ENCODE data around the gene TTC13. TPM values are rescaled to one million over a fixed set of nuclear protein-coding genes. Genes with fewer than 3 reads are reported as not detected.

The TTC13 gene
- total RNA-seq, 1 experiment from 2014 or later: 20.2 TPM

- intact Hi-C loops (cut with micrococcal nuclease): no loop called here
- Histone ChIP-seq H3K27ac (ENCODE audit: low read length) (no peak overlapping the region), H3K9ac (ENCODE audit: low read length) (no peak overlapping the region), H3F3A (ENCODE audit: low read length, unreplicated experiment) (no peaks in the 10 kb centered on the region), H3K4me1 (ENCODE audit: insufficient read depth, low read length) (peaks cover 14% of the 10 kb centered on the region), H3K27me3 (ENCODE audit: low read length) (no peaks in the 10 kb centered on the region), H2AFZ (ENCODE audit: low read length) (no peak overlapping the region), H3K9me3 (ENCODE audit: low read length) (no peaks in the 10 kb centered on the region), H3K79me2 (ENCODE audit: low read length) (peaks cover 56% of the 10 kb centered on the region), H3K9me2 (replicated peaks; ENCODE audit: low read length) (no peaks in the 10 kb centered on the region), H3K36me3 (ENCODE audit: low read depth, low read length) (peaks cover 10% of the 10 kb centered on the region), H3K4me2 (ENCODE audit: low read length) (no peak overlapping the region), H3K4me3 (ENCODE audit: low read length) (no peak overlapping the region), H4K20me1 (ENCODE audit: low read length) (no peaks in the 10 kb centered on the region)
- DNase-seq: no peak
- BruUV-seq (replicated peaks): no TSS peak
- CTCF ChIA-PET: no interaction called here
- ATAC-seq: no peak
- POLR2A ChIA-PET (ENCODE audit: unreplicated experiment): no interaction called here
- TF ChIP-seq EZH2 (IDR thresholded peaks at IDR 0.05; ENCODE audit: low read length, unreplicated experiment) (no peak), EZH2phosphoT487 (IDR thresholded peaks at IDR 0.05; ENCODE audit: borderline replicate concordance, low read length) (no peak)
- TF ChIP-seq, protein P1, sequence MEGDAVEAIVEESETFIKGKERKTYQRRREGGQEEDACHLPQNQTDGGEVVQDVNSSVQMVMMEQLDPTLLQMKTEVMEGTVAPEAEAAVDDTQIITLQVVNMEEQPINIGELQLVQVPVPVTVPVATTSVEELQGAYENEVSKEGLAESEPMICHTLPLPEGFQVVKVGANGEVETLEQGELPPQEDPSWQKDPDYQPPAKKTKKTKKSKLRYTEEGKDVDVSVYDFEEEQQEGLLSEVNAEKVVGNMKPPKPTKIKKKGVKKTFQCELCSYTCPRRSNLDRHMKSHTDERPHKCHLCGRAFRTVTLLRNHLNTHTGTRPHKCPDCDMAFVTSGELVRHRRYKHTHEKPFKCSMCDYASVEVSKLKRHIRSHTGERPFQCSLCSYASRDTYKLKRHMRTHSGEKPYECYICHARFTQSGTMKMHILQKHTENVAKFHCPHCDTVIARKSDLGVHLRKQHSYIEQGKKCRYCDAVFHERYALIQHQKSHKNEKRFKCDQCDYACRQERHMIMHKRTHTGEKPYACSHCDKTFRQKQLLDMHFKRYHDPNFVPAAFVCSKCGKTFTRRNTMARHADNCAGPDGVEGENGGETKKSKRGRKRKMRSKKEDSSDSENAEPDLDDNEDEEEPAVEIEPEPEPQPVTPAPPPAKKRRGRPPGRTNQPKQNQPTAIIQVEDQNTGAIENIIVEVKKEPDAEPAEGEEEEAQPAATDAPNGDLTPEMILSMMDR (conservative IDR thresholded peaks at IDR 0.05; ENCODE audit: low read depth, low read length): no peak
Measured at GRCh38 chr1:230858918-230859729, 119.5 kb downstream of the TTC13 start.

DNA sequence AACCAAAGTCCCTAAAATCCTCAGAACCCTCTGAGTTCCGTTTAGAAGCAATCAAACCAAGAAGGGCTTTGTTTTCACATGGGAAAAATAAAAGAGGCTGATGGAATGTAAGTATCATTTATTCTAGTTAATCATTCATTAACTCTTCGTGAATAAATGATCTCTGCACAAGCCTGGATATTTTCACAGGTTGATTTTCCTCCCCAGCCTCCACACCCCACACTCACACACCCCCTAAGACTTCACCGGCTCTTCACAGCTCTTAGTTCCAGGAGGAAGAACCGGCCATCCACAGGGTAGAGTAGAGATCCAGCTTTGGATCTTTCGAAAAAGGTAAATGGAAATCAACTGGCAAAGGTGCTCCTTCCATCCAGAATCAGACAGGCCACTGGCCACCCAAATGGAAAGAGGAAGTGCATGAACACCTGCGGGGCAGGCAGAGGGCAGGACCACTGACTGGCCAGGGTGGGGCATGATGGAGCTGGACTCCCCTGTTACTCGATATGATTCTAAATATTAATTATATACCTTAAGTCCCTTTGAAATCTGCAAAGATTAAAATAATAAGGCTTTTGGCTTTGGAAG, 120.3 kb downstream of the TTC13 start:
- no peak overlapping the region for H2AFZ ChIP-seq (ENCODE audit: low read length)
- ChIA-PET POLR2A (ENCODE audit: unreplicated experiment) (no interaction called here), CTCF (no interaction called here)
- no peaks in the 10 kb centered on the region for H3K9me3 ChIP-seq (ENCODE audit: low read length)
- no peak for DNase-seq
- H3F3A ChIP-seq (ENCODE audit: low read length, unreplicated experiment): no peaks in the 10 kb centered on the region
- intact Hi-C loops (cut with micrococcal nuclease): no loop called here
- no peaks in the 10 kb centered on the region for H4K20me1 ChIP-seq (ENCODE audit: low read length)
- ATAC-seq: no peak
- H3K9me2 ChIP-seq (replicated peaks; ENCODE audit: low read length): no peaks in the 10 kb centered on the region
- no peak overlapping the region for H3K4me3 ChIP-seq (ENCODE audit: low read length)
- peaks cover 17% of the 10 kb centered on the region for H3K36me3 ChIP-seq (ENCODE audit: low read depth, low read length)
- no peak for TF ChIP-seq EZH2 (IDR thresholded peaks at IDR 0.05; ENCODE audit: low read length, unreplicated experiment)
- TF ChIP-seq, protein P1 (conservative IDR thresholded peaks at IDR 0.05; ENCODE audit: low read depth, low read length): no peak
- TF ChIP-seq EZH2phosphoT487 (IDR thresholded peaks at IDR 0.05; ENCODE audit: borderline replicate concordance, low read length): no peak
- no peak overlapping the region for H3K4me2 ChIP-seq (ENCODE audit: low read length)
- H3K79me2 ChIP-seq (ENCODE audit: low read length): peaks cover 54% of the 10 kb centered on the region
- H3K27me3 ChIP-seq (ENCODE audit: low read length): no peaks in the 10 kb centered on the region
- H3K4me1 ChIP-seq (ENCODE audit: insufficient read depth, low read length): peaks cover 6% of the 10 kb centered on the region
- BruUV-seq (replicated peaks): no TSS peak
- H3K9ac ChIP-seq (ENCODE audit: low read length): no peak overlapping the region
- H3K27ac ChIP-seq (ENCODE audit: low read length): no peak overlapping the region

GRCh38 chr1:230857822-230858221, 120.8 kb downstream of the TTC13 start:
- Histone ChIP-seq H3K27me3 (ENCODE audit: low read length) (no peaks in the 10 kb centered on the region), H3K79me2 (ENCODE audit: low read length) (peaks cover 50% of the 10 kb centered on the region), H3K9me3 (ENCODE audit: low read length) (0 out of 2 replicates have a peak, but pooled peaks cover 3% of the 10 kb centered on the region), H3F3A (ENCODE audit: low read length, unreplicated experiment) (no peaks in the 10 kb centered on the region), H3K4me2 (ENCODE audit: low read length) (no peak overlapping the region), H3K27ac (ENCODE audit: low read length) (no peak overlapping the region), H3K4me1 (ENCODE audit: insufficient read depth, low read length) (peaks cover 1% of the 10 kb centered on the region; the same call in 1 of the 2 replicates), H2AFZ (ENCODE audit: low read length) (no peak overlapping the region), H3K36me3 (ENCODE audit: low read depth, low read length) (peaks cover 22% of the 10 kb centered on the region), H3K9me2 (replicated peaks; ENCODE audit: low read length) (no peaks in the 10 kb centered on the region), H4K20me1 (ENCODE audit: low read length) (no peaks in the 10 kb centered on the region), H3K9ac (ENCODE audit: low read length) (no peak overlapping the region), H3K4me3 (ENCODE audit: low read length) (no peak overlapping the region)
- BruUV-seq (replicated peaks): no TSS peak
- DNase-seq (no peak), ATAC-seq (no peak)
- intact Hi-C loops (cut with micrococcal nuclease): no loop called here
- ChIA-PET CTCF (no interaction called here), POLR2A (ENCODE audit: unreplicated experiment) (no interaction called here)
- no peak for TF ChIP-seq EZH2 (IDR thresholded peaks at IDR 0.05; ENCODE audit: low read length, unreplicated experiment)
- no peak for TF ChIP-seq EZH2phosphoT487 (IDR thresholded peaks at IDR 0.05; ENCODE audit: borderline replicate concordance, low read length)
- TF ChIP-seq, protein P1 (conservative IDR thresholded peaks at IDR 0.05; ENCODE audit: low read depth, low read length): no peak
